Esophagus (tissue), 2 donors: ENCODE results near the gene KHK. TPM values are rescaled to one million over a fixed set of nuclear protein-coding genes. Genes with fewer than 3 reads are reported as not detected.
"Not testable (repeated sequence)": the region's sequence is repeated elsewhere in the genome, so short reads cannot be mapped to it uniquely, and the experiment has no call there.

Experiments used
- H3K27ac ChIP-seq, 2 donors: one replicate each; pipeline ENCODE4 v1.5.1; 2013; ENCODE audit warnings: low read depth in 2 of 2, mild to moderate bottlenecking in 2 of 2, inconsistent platforms in 1 of 2, low read length in 1 of 2, moderate library complexity in 1 of 2
- H3K27me3 ChIP-seq, 2 donors: one replicate each; pipeline ENCODE4 v1.6.1; 2013; ENCODE audit warnings: low read length in 2 of 2, control low read depth in 1 of 2, mild to moderate bottlenecking in 1 of 2; ENCODE audit not compliant: insufficient read depth in 2 of 2, control insufficient read depth in 1 of 2
- H3K36me3 ChIP-seq, 2 donors: one replicate each; pipeline ENCODE4 v1.6.1; 2013; ENCODE audit warnings: low read length in 1 of 2; ENCODE audit not compliant: control insufficient read depth in 2 of 2, insufficient read depth in 2 of 2
- H3K4me1 ChIP-seq, 2 donors: one replicate each; pipeline ENCODE4 v1.6.1; 2013; ENCODE audit warnings: low read length in 1 of 2; ENCODE audit not compliant: control insufficient read depth in 2 of 2, insufficient read depth in 2 of 2
- H3K4me3 ChIP-seq, 2 donors: one replicate each; pipeline ENCODE4 v1.5.1; 2013; ENCODE audit warnings: low read length in 2 of 2, mild to moderate bottlenecking in 2 of 2, low read depth in 1 of 2, moderate library complexity in 1 of 2
- H3K9me3 ChIP-seq, 2 donors: one replicate each; pipeline ENCODE4 v1.6.1; 2013; ENCODE audit warnings: mild to moderate bottlenecking in 2 of 2, low read depth in 1 of 2, low read length in 1 of 2, moderate library complexity in 1 of 2; ENCODE audit not compliant: control insufficient read depth in 2 of 2, insufficient read depth in 1 of 2
- WGBS, 2 donors: extraction: QIAGEN DNeasy Blood & Tissue Kit; methylation state at CpG; one replicate each; pipeline ENCODE4 v1.1.7; 2013; 5-methylcytosine and 5-hydroxymethylcytosine counted together
- polyA plus RNA-seq, 2 donors: library from polyadenylated mRNA; stranded (reverse); fragments of 200-250 nt; gene quantifications; one replicate each; pipeline ENCODE4 v1.2.3, GENCODE V29; 2013
- donor health status: healthy with polysubstance abuse.
- donor health status: Bipolar disorder and iron deficiency.

The KHK gene
- polyA plus RNA-seq, 2 donors, result 2.2 to 3.3 TPM

DNA sequence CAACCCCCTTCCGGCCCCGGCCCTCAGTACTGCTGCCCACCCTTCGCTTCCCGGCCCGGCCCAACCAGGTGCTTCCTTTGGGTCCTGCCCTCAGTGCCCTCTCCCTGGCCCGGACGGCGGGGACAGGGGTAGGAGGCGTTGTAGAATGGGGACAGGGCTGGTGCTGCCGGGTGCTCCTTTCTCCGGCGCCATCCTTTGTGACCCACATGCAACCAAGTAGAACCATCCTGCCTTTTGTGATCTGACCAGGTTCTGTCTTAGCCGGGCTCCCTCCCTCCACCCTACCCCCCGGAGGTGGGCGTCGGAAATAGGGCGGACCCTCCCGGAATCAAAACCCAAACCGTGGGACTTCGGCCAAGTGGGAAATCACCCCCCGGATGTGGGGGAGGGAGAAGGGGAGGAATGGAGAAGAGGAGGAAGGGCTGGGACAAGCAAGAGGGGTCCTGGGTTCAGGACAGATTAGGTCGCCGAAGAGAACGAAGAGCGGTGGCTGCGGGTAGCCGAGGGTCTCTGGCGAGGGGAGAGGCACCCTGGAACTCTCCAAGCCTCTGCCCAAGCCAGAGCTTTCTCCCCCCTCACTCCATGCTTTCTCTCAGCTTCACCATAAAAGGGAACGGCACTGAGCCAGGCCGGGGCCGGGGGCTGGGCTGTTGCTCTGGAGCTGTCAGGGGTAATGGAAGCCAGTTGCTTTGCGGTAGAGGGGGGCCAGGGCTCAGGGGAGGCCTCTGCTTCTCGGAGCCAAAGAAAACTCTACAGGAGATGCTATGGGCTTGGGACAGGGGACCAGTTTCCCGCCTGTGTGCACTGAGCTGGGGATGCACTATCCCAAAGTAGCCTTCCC is 14.4 kb upstream of the KHK start:
- 7% methylated on average over 29 to 34 of the region's 34 CpGs for WGBS, 2 donors
- Histone ChIP-seq H3K27me3 (no peaks in the 10 kb centered on the region), H3K36me3 (peaks cover 0 to 8% of the 10 kb centered on the region in 2 donors), H3K27ac (peak overlapping the region; percentile 92), H3K4me1 (peaks cover 2 to 3% of the 10 kb centered on the region in 2 donors), H3K9me3 (no peaks in the 10 kb centered on the region), H3K4me3 (peak overlapping the region; percentile 83 to 95)

DNA sequence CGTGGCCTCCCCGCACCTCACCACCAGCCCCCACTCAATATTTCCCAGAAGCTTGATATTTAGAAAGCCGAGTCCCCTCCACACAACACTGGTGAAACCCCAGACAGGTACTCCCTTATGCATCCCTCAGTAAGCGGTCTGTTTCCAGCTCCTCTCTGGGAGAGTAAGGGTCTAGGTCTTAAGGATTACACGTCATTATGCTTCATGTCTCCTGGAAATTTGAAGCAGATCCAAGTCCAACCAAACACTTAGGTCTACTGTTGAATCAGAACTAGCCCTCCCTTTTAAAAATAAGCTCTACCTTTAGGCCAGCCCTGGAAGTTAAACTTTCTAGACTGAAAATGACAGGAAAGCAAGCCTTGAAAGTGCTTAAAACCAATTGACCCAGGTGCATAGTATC is 13.7 kb upstream of the KHK start:
- Histone ChIP-seq H3K4me3 (no peak overlapping the region), H3K27me3 (no peaks in the 10 kb centered on the region), H3K36me3 (peaks cover 0 to 8% of the 10 kb centered on the region in 2 donors), H3K4me1 (peaks cover 2 to 3% of the 10 kb centered on the region in 2 donors), H3K27ac (peak overlapping the region; percentile 92), H3K9me3 (no peaks in the 10 kb centered on the region)
- WGBS, 2 donors, result 73 to 75% methylated on average over 5 of the region's 5 CpGs

DNA sequence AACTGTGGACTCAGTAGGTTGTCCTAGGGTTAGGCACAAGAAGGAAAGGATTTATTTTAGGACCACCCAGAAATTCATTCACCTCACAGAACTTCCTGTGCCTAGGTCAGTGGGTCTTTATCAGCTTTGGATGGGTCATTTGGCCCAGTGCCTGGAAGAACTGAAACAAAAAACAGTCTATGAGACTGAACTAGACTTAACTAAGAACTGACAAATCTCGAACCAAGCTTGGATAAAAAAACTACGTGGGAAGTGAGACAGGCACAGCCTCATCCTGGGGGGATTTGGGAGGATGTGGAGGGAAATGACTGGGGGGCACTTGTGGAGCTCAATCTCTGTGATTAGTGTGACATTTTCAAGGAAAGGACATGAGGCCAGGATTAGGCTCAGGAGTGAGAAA is 12.8 kb upstream of the KHK start:
- 43 to 47% methylated on average over 2 of the region's 2 CpGs for WGBS, 2 donors
- H3K4me1 ChIP-seq, result peaks cover 2 to 3% of the 10 kb centered on the region in 2 donors
- H3K27ac ChIP-seq, result peak overlapping the region in 1 of 2 donors; percentile 23

DNA sequence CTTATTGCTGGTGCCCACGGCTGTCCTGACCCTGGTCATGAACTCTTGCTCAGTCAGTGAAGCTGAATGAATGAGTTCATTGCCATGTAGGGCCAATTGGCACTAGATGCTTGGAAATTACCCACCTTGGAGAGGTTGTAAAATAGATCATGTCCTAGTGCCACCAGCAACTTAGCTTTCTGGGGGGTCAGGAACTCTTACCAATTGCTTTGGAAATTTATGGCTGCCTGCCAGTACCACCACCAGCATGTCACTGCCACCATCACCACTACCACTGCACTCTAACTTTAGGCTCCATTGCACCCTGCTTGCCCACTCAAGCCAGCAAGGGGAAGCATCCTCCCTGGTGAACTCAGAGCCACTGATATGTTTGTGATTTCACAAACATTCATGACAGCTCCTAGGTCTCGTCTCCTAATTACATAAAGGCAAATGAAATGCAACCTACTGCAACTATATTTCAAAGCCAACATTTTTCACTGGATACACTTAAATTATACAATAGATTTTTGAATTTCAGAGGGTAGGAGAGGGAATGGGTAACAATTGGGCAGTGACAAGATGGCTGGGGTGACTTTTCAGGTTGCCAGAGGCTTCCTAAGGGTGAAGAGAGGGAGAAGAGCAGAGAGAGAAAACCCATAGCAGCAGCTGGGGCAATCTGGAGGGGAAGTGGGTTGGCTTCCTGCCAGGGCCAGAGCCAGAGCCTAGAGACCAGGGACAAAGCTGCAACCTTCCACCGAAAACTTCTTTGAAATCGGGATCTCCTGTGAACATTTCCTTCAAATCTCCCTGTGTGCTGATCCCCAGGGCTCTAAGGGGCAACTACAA is 11.6 kb upstream of the KHK start:
- H3K4me3 ChIP-seq, result no peak overlapping the region
- WGBS, 2 donors, result 57 to 63% methylated on average over 4 of the region's 4 CpGs
- no peaks in the 10 kb centered on the region for H3K36me3 ChIP-seq
- peaks cover 2 to 3% of the 10 kb centered on the region in 2 donors for H3K4me1 ChIP-seq
- no peaks in the 10 kb centered on the region for H3K27me3 ChIP-seq
- peak overlapping the region in 1 of 2 donors; percentile 36 for H3K27ac ChIP-seq
- no peaks in the 10 kb centered on the region for H3K9me3 ChIP-seq

More for the DNA sequence above, 12.8 kb upstream of the KHK start:
- Histone ChIP-seq H3K27me3 (no peaks in the 10 kb centered on the region), H3K4me3 (no peak overlapping the region), H3K9me3 (no peaks in the 10 kb centered on the region), H3K36me3 (peaks cover 0 to 6% of the 10 kb centered on the region in 2 donors)

DNA sequence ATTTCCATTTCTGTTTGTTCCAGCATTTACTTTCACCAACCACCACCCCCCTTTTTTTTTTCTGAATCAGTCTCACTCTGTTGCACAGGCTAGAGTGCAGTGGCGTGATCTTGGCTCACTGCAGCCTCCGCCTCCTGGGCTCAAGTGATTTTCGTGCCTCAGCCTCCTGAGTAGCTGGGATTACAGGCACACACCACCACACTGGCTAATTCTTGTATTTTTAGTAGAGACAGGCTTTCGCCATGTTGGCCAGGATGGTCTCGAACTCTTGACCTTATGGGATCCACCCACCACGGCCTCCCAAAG is 11.1 kb upstream of the KHK start:
- not testable (repeated sequence) for H3K27ac ChIP-seq, H3K36me3 ChIP-seq, H3K27me3 ChIP-seq, H3K9me3 ChIP-seq, H3K4me3 ChIP-seq, H3K4me1 ChIP-seq
- 78 to 85% methylated on average over 6 of the region's 6 CpGs for WGBS, 2 donors

DNA sequence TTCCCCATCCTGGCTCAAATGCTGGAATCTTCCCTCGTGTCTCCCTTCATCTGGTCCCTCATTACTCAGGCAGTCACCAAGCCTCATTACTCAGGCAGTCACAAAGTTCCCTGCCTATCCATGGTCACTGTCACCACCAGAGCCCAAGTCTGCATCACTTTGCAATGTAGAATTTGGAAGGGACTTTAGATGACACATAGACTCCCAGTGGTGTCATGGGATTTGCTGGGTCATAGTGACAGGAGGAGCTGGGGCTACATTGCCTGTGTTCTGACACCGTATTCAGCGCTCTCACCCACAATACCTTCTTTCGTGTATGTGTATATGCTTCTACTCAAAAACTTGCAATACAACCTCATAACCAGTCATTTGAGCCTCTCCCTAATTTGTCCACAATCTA is 10.2 kb upstream of the KHK start:
- 80 to 82% methylated on average over 4 of the region's 4 CpGs for WGBS, 2 donors
- Histone ChIP-seq H3K27ac (no peak overlapping the region), H3K4me3 (no peak overlapping the region)

DNA sequence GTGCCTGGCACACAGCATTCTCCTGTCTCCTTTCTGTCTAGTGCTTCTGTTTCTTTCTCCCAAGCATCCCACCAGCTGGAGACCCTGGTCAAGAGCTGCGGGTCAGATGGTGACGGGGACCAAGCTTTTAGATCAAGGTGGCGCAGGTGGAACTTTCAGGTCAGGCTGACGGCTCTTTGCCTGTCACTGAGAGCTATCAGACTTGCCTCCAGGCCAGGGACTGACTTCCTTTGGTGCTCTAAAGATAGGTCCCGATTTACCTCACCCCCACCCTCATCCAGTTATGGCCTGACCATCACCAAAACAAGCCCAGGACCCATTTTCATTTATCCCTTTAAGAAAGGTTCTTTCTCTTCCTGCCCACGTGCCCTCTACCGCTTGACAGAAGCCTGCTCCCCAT is 9.3 kb upstream of the KHK start:
- Histone ChIP-seq H3K4me1 (peaks cover 2 to 8% of the 10 kb centered on the region in 2 donors), H3K27ac (peak overlapping the region in 1 of 2 donors; percentile 40), H3K9me3 (no peaks in the 10 kb centered on the region), H3K36me3 (no peaks in the 10 kb centered on the region), H3K27me3 (no peaks in the 10 kb centered on the region), H3K4me3 (no peak overlapping the region)
- WGBS, 2 donors, result 64 to 70% methylated on average over 7 of the region's 7 CpGs

More for the DNA sequence above, 10.2 kb upstream of the KHK start:
- no peaks in the 10 kb centered on the region for H3K9me3 ChIP-seq
- H3K36me3 ChIP-seq, result no peaks in the 10 kb centered on the region
- peaks cover 2 to 5% of the 10 kb centered on the region in 2 donors for H3K4me1 ChIP-seq
- H3K27me3 ChIP-seq, result no peaks in the 10 kb centered on the region

DNA sequence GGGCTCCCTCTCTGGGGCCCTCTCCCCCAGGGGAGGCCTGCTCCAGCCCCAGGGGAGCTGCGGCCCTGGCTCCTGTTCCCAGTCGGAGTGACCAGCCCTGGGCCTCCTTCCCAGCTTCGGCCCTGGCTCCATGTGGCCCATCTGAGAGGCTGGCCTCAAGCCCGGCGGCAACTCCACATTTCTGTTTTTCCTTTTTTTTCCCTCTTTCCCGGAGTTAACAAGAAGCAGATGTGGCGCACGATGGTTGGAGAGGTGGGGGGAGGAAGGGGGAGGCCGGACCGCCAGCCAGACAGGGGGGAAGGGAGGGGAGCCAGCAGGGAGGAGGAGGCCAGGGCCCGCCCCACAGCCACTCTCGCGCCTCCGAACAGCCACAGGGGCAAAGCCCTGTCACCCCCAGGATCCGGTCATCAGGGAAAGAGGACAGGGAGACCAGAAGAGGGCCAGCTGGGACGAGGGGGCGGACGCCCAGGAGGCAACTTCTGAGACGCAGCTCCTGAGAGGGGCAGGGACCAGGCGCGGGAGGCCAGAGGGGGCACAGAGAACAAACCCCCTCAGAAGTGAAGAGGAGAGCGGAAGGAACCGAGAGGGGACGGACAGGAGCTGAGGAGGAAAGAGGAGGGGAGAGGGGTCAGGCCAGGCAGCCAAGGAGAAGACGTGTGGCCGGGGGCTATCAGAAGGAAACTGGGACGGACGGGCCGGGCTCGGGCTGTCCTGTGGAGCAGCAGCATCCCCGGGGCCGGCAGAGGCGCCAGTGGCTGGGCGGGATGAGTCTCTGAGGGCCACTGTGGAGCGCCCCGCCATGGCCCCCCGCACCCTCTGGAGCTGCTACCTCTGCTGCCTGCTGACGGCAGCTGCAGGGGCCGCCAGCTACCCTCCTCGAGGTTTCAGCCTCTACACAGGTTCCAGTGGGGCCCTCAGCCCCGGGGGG is 8.0 kb upstream of the KHK start, which contains the start of gene EMILIN1:
EMILIN1 (plus strand) TSS at position 349 of the 928 bp plus-strand sequence; CDS start at position 800, 451 bp downstream.
- H3K27me3 ChIP-seq, result no peaks in the 10 kb centered on the region
- WGBS, 2 donors, result 46 to 49% methylated on average over 34 to 41 of the region's 41 CpGs
- H3K36me3 ChIP-seq, result no peaks in the 10 kb centered on the region
- H3K27ac ChIP-seq, result peak within 1 kb of the TSS; percentile 79 to 85
- peaks cover 2 to 8% of the 10 kb centered on the region in 2 donors for H3K4me1 ChIP-seq
- H3K9me3 ChIP-seq, result no peaks in the 10 kb centered on the region
- peak within 1 kb of the TSS; percentile 13 to 44 for H3K4me3 ChIP-seq
